IPS DF 6.9 (cell line): ENCODE measurements around the gene GATA1.

ENCODE experiments used
- DNase-seq: peaks from one replicate; pipeline ENCODE4 v3.0.0-alpha.2; 2013; ENCODE audit warnings: low read depth, low spot score
- H3K27ac ChIP-seq: one replicate; pipeline ENCODE4 v1.5.1; 2013; ENCODE audit warnings: low read length, control low read depth
- H3K27me3 ChIP-seq: 2 replicates; pipeline ENCODE4 v1.6.1; 2013; ENCODE audit warnings: mild to moderate bottlenecking, low read length; ENCODE audit not compliant: control insufficient read depth, insufficient read depth
- H3K36me3 ChIP-seq: 2 replicates; pipeline ENCODE4 v1.6.1; 2013; ENCODE audit warnings: low read length; ENCODE audit not compliant: control insufficient read depth, insufficient read depth
- H3K4me1 ChIP-seq: 2 replicates; pipeline ENCODE4 v1.6.1; 2013; ENCODE audit warnings: low read length; ENCODE audit not compliant: control insufficient read depth, insufficient read depth
- H3K4me3 ChIP-seq: 2 replicates; pipeline ENCODE4 v1.5.1; 2013; ENCODE audit warnings: mild to moderate bottlenecking, low read length
- H3K9me3 ChIP-seq: 2 replicates; pipeline ENCODE4 v1.6.1; 2013; ENCODE audit warnings: low read length, inconsistent platforms; ENCODE audit not compliant: control insufficient read depth, insufficient read depth
- WGBS: extraction: QIAGEN DNeasy Blood & Tissue Kit; methylation state at CpG from one replicate; pipeline ENCODE4 v1.1.7; 2013; ENCODE audit warnings: mixed read lengths, missing lambda C conversion rate; ENCODE audit not compliant: insufficient read length, insufficient coverage; 5-methylcytosine and 5-hydroxymethylcytosine counted together

The GATA1 gene

GRCh38 chrX:48826876-48827653, 40.7 kb downstream of the GATA1 start:
- H3K4me1 ChIP-seq, result peaks cover 1% of the 10 kb centered on the region; the same call in 1 of the 2 replicates
- no CpG with 5 or more reads among the region's 73 CpGs for WGBS
- peaks cover 4% of the 10 kb centered on the region; the same call in 1 of the 2 replicates for H3K27me3 ChIP-seq

GRCh38 chrX:48827654-48827968, 41.2 kb downstream of the GATA1 start:
- DNase-seq, result no peak
- H3K36me3 ChIP-seq, result peaks cover 6% of the 10 kb centered on the region; the same call in 1 of the 2 replicates
- peaks cover 1% of the 10 kb centered on the region; the same call in 1 of the 2 replicates for H3K4me1 ChIP-seq
- H3K4me3 ChIP-seq, result no peak overlapping the region; the same call in 1 of the 2 replicates
- H3K27me3 ChIP-seq, result peaks cover 4% of the 10 kb centered on the region; the same call in 1 of the 2 replicates
- no peaks in the 10 kb centered on the region for H3K9me3 ChIP-seq
- no CpG with 5 or more reads among the region's 4 CpGs for WGBS
- no peak overlapping the region for H3K27ac ChIP-seq

More at GRCh38 chrX:48826876-48827653, 40.7 kb downstream of the GATA1 start:
- Histone ChIP-seq H3K4me3 (no peak overlapping the region; the same call in 1 of the 2 replicates), H3K9me3 (no peaks in the 10 kb centered on the region), H3K36me3 (peaks cover 6% of the 10 kb centered on the region; the same call in 1 of the 2 replicates), H3K27ac (no peak overlapping the region)
- DNase-seq, result no peak

- peaks cover under 1% of the 10 kb centered on the region; the same call in 1 of the 2 replicates for H3K36me3 ChIP-seq
- no peak for DNase-seq
- H3K27ac ChIP-seq, result no peak overlapping the region
- H3K9me3 ChIP-seq, result no peaks in the 10 kb centered on the region
- H3K4me1 ChIP-seq, result peaks cover 1% of the 10 kb centered on the region; the same call in 1 of the 2 replicates
- no CpG with 5 or more reads among the region's 24 CpGs for WGBS
- no peak overlapping the region for H3K4me3 ChIP-seq
- peaks cover 11% of the 10 kb centered on the region for H3K27me3 ChIP-seq
Observed at GRCh38 chrX:48829016-48829735, 42.8 kb downstream of the GATA1 start.

GRCh38 chrX:48831136-48831908, 44.9 kb downstream of the GATA1 start:
- H3K27ac ChIP-seq, result no peak overlapping the region
- no CpG with 5 or more reads among the region's 58 CpGs for WGBS
- no peak for DNase-seq
- H3K36me3 ChIP-seq, result no peaks in the 10 kb centered on the region; the same call in 1 of the 2 replicates
- H3K27me3 ChIP-seq, result peaks cover 19% of the 10 kb centered on the region
- peaks cover 1% of the 10 kb centered on the region; the same call in 1 of the 2 replicates for H3K4me1 ChIP-seq
- no peaks in the 10 kb centered on the region for H3K9me3 ChIP-seq
- H3K4me3 ChIP-seq, result peak overlapping the region; percentile 44; the same call in 1 of the 2 replicates

GRCh38 chrX:48831909-48832291, 45.5 kb downstream of the GATA1 start:
- H3K4me1 ChIP-seq, result peaks cover 1% of the 10 kb centered on the region; the same call in 1 of the 2 replicates

GRCh38 chrX:48833542-48834138, 47.2 kb downstream of the GATA1 start:
- Histone ChIP-seq H3K4me3 (no peak overlapping the region), H3K4me1 (peaks cover 1% of the 10 kb centered on the region; the same call in 1 of the 2 replicates), H3K9me3 (no peaks in the 10 kb centered on the region), H3K27me3 (peaks cover 19% of the 10 kb centered on the region), H3K36me3 (no peaks in the 10 kb centered on the region), H3K27ac (no peak overlapping the region)
- no CpG with 5 or more reads among the region's 9 CpGs for WGBS
- no peak for DNase-seq

More at GRCh38 chrX:48831909-48832291, 45.5 kb downstream of the GATA1 start:
- no peak for DNase-seq
- no CpG with 5 or more reads among the region's 57 CpGs for WGBS
- Histone ChIP-seq H3K4me3 (peak overlapping the region; percentile 44; the same call in 1 of the 2 replicates), H3K27me3 (peaks cover 19% of the 10 kb centered on the region), H3K9me3 (no peaks in the 10 kb centered on the region), H3K36me3 (no peaks in the 10 kb centered on the region), H3K27ac (no peak overlapping the region)

GRCh38 chrX:48834383-48834709, 48.0 kb downstream of the GATA1 start:
- H3K4me1 ChIP-seq, result peaks cover 1% of the 10 kb centered on the region; the same call in 1 of the 2 replicates
- no CpG with 5 or more reads among the region's 7 CpGs for WGBS
- no peak for DNase-seq
- H3K36me3 ChIP-seq, result no peaks in the 10 kb centered on the region
- no peaks in the 10 kb centered on the region for H3K9me3 ChIP-seq
- H3K27ac ChIP-seq, result no peak overlapping the region
- peaks cover 19% of the 10 kb centered on the region for H3K27me3 ChIP-seq
- no peak overlapping the region for H3K4me3 ChIP-seq

GRCh38 chrX:48835524-48836329, 49.3 kb downstream of the GATA1 start, which contains the start of gene PCSK1N:
Gene PCSK1N, minus strand, starts transcription at chrX:48835610. Its CDS starts 78 bp downstream, at chrX:48835532.
- peaks cover 19% of the 10 kb centered on the region for H3K27me3 ChIP-seq
- no CpG with 5 or more reads among the region's 35 CpGs for WGBS
- H3K27ac ChIP-seq, result no peak within 1 kb of the TSS
- H3K4me1 ChIP-seq, result peaks cover 1% of the 10 kb centered on the region; the same call in 1 of the 2 replicates
- H3K36me3 ChIP-seq, result no peaks in the 10 kb centered on the region
- no peak for DNase-seq
- peak within 1 kb of the TSS; percentile 28; the same call in 1 of the 2 replicates for H3K4me3 ChIP-seq
- no peaks in the 10 kb centered on the region for H3K9me3 ChIP-seq

- Histone ChIP-seq H3K36me3 (no peaks in the 10 kb centered on the region), H3K4me3 (no peak overlapping the region), H3K9me3 (no peaks in the 10 kb centered on the region), H3K4me1 (no peaks in the 10 kb centered on the region), H3K27ac (no peak overlapping the region), H3K27me3 (peaks cover 3% of the 10 kb centered on the region; the same call in 1 of the 2 replicates)
- WGBS, result no CpG with 5 or more reads among the region's 10 CpGs
- DNase-seq, result no peak
Observed at GRCh38 chrX:48839686-48840085, 53.3 kb downstream of the GATA1 start.
